HFFc6 (cell line): Measurements from ENCODE around the gene NAA40. TPM values are rescaled to one million over a fixed set of nuclear protein-coding genes. Genes with fewer than 3 reads are reported as not detected.

Experiments
- DNase-seq: peaks from one replicate; pipeline ENCODE4 v3.0.0-alpha.2; 2018
- H3K27ac Mint-ChIP-seq: 2 replicates; pipeline ENCODE4 v1.8.0; 2020; ENCODE audit warnings: mild to moderate bottlenecking, mixed read lengths
- H3K27me3 Mint-ChIP-seq: 2 replicates; pipeline ENCODE4 v1.8.0; 2021; ENCODE audit warnings: mild to moderate bottlenecking, moderate library complexity, mixed read lengths; ENCODE audit not compliant: insufficient read depth
- H3K36me3 Mint-ChIP-seq: 2 replicates; pipeline ENCODE4 v1.8.0; 2021; ENCODE audit warnings: low read depth, mixed read lengths
- H3K4me1 Mint-ChIP-seq: 2 replicates; pipeline ENCODE4 v1.8.0; 2020; ENCODE audit warnings: low read depth, mixed read lengths
- H3K4me3 Mint-ChIP-seq: 2 replicates; pipeline ENCODE4 v1.8.0; 2020; ENCODE audit warnings: mild to moderate bottlenecking, moderate library complexity, mixed read lengths
- H3K9me3 Mint-ChIP-seq: 2 replicates; pipeline ENCODE4 v1.8.0; 2020; ENCODE audit warnings: mild to moderate bottlenecking, mixed read lengths
- CTCF ChIP-seq: fragments of 200-600 bp; sonication (generic); IDR thresholded peaks from 2 replicates; pipeline ENCODE4 v1.5.0; 2021; ENCODE audit warnings: antibody characterized with exemption, mild to moderate bottlenecking
- long read RNA-seq: library from polyadenylated mRNA; unstranded; transcript quantifications from one replicate; pipeline ENCODE4 v2.0.0, GENCODE V29; 2019
- total RNA-seq, 6 experiments: library from RNA; stranded (reverse); fragmentation: NEBNext Ultra II Directional; extraction: Animal tissue kit (Norgen Biotek cat#: 25700); gene quantifications; 2 replicates in 1 of 6; 3 replicates in 5 of 6; pipeline ENCODE4 v1.2.3, GENCODE V29; 2021

Gene NAA40
- total RNA-seq = 10 to 100 TPM; 15.7 to 19.3 (median 17.6) TPM
- long read RNA-seq, full-length matches to known transcripts = 8 of 16 reads
- long read RNA-seq, partial matches to known transcripts = 2 of 16 reads
- long read RNA-seq, other reads (novel, unspliced or antisense) = 6 of 16 reads

DNA sequence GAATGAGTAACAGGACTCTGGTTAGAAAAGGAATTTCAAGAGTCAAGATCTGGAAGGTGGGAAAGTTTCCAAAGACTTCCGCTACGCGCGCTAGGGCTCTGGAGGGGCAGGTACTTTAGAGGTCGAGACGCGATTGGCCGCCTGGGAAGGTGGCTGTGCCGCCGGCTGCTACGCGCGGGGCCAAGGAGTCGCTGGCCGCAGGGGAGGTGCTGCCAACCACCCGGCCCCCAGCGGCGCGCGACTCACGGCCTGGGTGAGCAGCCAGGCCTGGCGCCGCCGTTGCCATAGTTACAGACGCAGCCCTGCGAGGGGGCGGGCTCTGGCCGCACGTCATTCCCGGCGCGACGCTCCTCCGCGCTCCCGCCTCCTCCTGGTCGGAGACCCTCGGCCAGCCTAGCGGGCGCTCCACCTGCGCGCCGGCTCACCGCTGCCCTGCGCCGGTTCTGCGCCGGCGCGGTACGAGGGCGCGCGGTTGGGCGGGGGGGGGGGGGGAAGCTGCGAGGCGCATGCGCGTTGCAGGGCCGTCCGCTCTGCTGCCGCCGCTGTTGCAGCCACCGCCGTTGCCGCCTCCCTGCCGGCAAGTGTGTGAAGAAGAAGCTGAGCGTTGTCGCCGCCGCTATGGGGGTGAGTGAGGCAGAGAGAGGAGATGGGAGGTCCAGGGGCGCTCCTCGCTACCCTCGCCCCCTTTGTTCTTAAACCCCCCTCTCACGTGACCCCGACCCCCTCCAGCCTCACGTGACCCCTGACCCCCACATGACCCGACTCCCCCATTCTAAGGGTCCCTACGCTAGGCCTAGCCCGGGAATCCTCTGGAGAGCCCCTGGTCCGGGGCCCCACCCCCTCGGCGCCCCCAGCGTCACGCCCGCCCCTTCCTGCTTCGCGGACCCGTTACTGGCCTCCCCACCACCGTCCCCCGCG, at the start of gene NAA40:
TSS of gene NAA40 (plus strand) at position 524 of the 918 bp plus-strand sequence. CDS start at position 619, 95 bp downstream.
- no peaks in the 10 kb centered on the region for H3K9me3 Mint-ChIP-seq
- peak; percentile 94 for DNase-seq
- H3K4me3 Mint-ChIP-seq = peak within 1 kb of the TSS; percentile 90
- peak; percentile 9; the same call in 1 of the 2 replicates for TF ChIP-seq CTCF
- peaks cover 33% of the 10 kb centered on the region for H3K4me1 Mint-ChIP-seq
- H3K36me3 Mint-ChIP-seq = peaks cover 9% of the 10 kb centered on the region; the same call in 1 of the 2 replicates
- H3K27me3 Mint-ChIP-seq = no peaks in the 10 kb centered on the region; the same call in 1 of the 2 replicates
- H3K27ac Mint-ChIP-seq = peak within 1 kb of the TSS; percentile 85

DNA sequence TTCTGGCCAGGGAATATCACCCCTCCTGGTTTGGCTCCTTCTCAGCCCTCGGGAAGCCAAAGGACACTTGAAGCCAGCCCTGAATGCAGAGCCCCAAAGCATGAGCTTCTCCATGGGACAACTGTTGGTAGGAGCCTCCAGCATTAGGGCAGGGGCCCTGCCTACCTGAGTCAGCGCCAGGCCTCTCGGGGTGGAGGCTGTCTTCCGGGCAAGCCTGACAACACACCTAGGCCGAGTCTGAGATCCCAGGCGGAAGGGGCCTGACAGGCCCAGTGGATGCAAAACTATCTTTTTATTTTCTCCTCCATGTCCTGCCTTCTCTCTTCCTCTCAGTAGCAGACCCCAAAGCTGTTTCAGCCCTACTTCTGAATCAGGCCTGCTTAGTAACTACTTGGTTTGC, 49.5 kb upstream of the NAA40 start:
- no peak overlapping the region for H3K27ac Mint-ChIP-seq
- no peak for DNase-seq
- H3K4me1 Mint-ChIP-seq = peaks cover 24% of the 10 kb centered on the region
- no peak overlapping the region for H3K4me3 Mint-ChIP-seq
- no peaks in the 10 kb centered on the region for H3K36me3 Mint-ChIP-seq
- no peak for TF ChIP-seq CTCF
- H3K9me3 Mint-ChIP-seq = no peaks in the 10 kb centered on the region
- peaks cover 6% of the 10 kb centered on the region for H3K27me3 Mint-ChIP-seq

- Mint-ChIP-seq H3K36me3 (peaks cover 5% of the 10 kb centered on the region; the same call in 1 of the 2 replicates), H3K27ac (no peak overlapping the region), H3K4me3 (no peak overlapping the region), H3K9me3 (no peaks in the 10 kb centered on the region), H3K4me1 (peaks cover 24% of the 10 kb centered on the region), H3K27me3 (peaks cover 6% of the 10 kb centered on the region)
- no peak for DNase-seq
- TF ChIP-seq CTCF = no peak
Measured at GRCh38 chr11:63890368-63890767, 48.4 kb upstream of the NAA40 start.

DNA sequence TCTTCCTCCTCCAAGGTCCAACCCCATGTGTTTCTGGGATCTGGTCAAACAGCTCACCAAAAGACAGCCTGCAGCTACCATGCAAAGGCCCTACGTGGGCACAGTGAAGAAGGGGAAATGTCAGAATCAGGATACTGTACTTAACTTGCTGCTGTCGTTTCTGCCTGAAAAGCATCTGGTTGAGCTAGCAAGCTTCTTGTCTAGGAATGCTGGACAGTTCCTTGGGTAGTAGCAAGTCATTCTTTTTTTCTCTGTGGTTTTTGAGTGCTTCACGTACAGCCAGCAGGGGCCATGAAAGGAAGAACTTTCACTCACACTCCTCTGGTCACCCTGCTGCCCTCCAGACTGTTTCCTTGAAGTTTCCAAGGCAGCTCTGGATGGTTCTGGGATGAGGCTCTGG, 46.6 kb upstream of the NAA40 start:
- no peaks in the 10 kb centered on the region for H3K9me3 Mint-ChIP-seq
- peaks cover 9% of the 10 kb centered on the region for H3K27me3 Mint-ChIP-seq
- H3K4me3 Mint-ChIP-seq = no peak overlapping the region
- H3K36me3 Mint-ChIP-seq = peaks cover 18% of the 10 kb centered on the region
- peak; percentile 24 for DNase-seq
- peaks cover 18% of the 10 kb centered on the region for H3K4me1 Mint-ChIP-seq
- TF ChIP-seq CTCF = no peak
- H3K27ac Mint-ChIP-seq = no peak overlapping the region

- H3K27me3 Mint-ChIP-seq = peaks cover 9% of the 10 kb centered on the region
- TF ChIP-seq CTCF = no peak
- peaks cover 6% of the 10 kb centered on the region for H3K4me1 Mint-ChIP-seq
- DNase-seq = no peak
- no peaks in the 10 kb centered on the region for H3K9me3 Mint-ChIP-seq
- no peak overlapping the region for H3K27ac Mint-ChIP-seq
- H3K4me3 Mint-ChIP-seq = no peak overlapping the region
- H3K36me3 Mint-ChIP-seq = peaks cover 24% of the 10 kb centered on the region
Measured at GRCh38 chr11:63893355-63893754, 45.4 kb upstream of the NAA40 start.
